D721Med (cell line): ENCODE measurements around the gene C11orf91.

Experiments used
- DNase-seq: peaks from one replicate; pipeline ENCODE4 v3.0.0; 2011; ENCODE audit warnings: low spot score; ENCODE audit not compliant: insufficient read length
- FAIRE-seq: peaks from 2 replicates; lab custom pipeline; 2011; peaks lifted over from hg19 to GRCh38; lab: Jason Lieb, UNC
- CTCF ChIP-seq: IDR thresholded peaks from 2 replicates; pipeline ENCODE4 v1.5.1; 2012; ENCODE audit warnings: mild to moderate bottlenecking, control low read depth; ENCODE audit not compliant: insufficient read depth; ENCODE audit errors: missing control alignments

C11orf91 gene

GRCh38 chr11:33700063-33700501, 544 bp downstream of the C11orf91 start:
- FAIRE-seq, result no peak
- no peak for TF ChIP-seq CTCF
- DNase-seq, result no peak

GRCh38 chr11:33699515-33700062, 1.0 kb downstream of the C11orf91 start:
- TF ChIP-seq CTCF, result no peak
- no peak for FAIRE-seq
- DNase-seq, result no peak

- DNase-seq (no peak), FAIRE-seq (no peak)
- no peak for TF ChIP-seq CTCF
These were observed 1.7 kb downstream of the C11orf91 start for GRCh38 chr11:33698921-33699320.

- TF ChIP-seq CTCF, result no peak
- DNase-seq (no peak), FAIRE-seq (no peak)
These were observed 2.6 kb downstream of the C11orf91 start for GRCh38 chr11:33697997-33698396.

GRCh38 chr11:33696931-33697638, 3.5 kb downstream of the C11orf91 start:
- no peak for DNase-seq
- TF ChIP-seq CTCF, result no peak
- no peak for FAIRE-seq

- DNase-seq, result no peak
- no peak for FAIRE-seq
- TF ChIP-seq CTCF, result no peak
These were observed 4.2 kb downstream of the C11orf91 start for GRCh38 chr11:33696411-33696810.

GRCh38 chr11:33695051-33695566, 5.5 kb downstream of the C11orf91 start:
- DNase-seq (no peak), FAIRE-seq (no peak)
- no peak for TF ChIP-seq CTCF
